Chondrocyte (in vitro differentiated cells): ENCODE measurements around the gene HSPA2. TPM values are rescaled to one million over a fixed set of nuclear protein-coding genes. Genes with fewer than 3 reads are reported as not detected.

Experiments used
- DNase-seq: peaks from one replicate; pipeline ENCODE4 v3.0.0; 2021; ENCODE audit warnings: mixed read lengths, low spot score
- H3K27ac Mint-ChIP-seq: one replicate; pipeline ENCODE4 v1.8.0; 2021; ENCODE audit warnings: mild to moderate bottlenecking, moderate library complexity, mixed read lengths; ENCODE audit not compliant: unreplicated experiment
- H3K27me3 Mint-ChIP-seq: 2 replicates; pipeline ENCODE4 v1.8.0; 2021; ENCODE audit warnings: low read depth, mixed read lengths
- H3K36me3 Mint-ChIP-seq: 2 replicates; pipeline ENCODE4 v1.8.0; 2021; ENCODE audit warnings: low read depth, mixed read lengths
- H3K4me1 Mint-ChIP-seq: 2 replicates; pipeline ENCODE4 v1.8.0; 2021; ENCODE audit warnings: low read depth, mild to moderate bottlenecking, mixed read lengths
- H3K4me3 Mint-ChIP-seq: one replicate; pipeline ENCODE4 v1.8.0; 2021; ENCODE audit warnings: mild to moderate bottlenecking, moderate library complexity, mixed read lengths; ENCODE audit not compliant: unreplicated experiment
- H3K9me3 Mint-ChIP-seq: 2 replicates; pipeline ENCODE4 v1.8.0; 2021; ENCODE audit warnings: low read depth, mixed read lengths
- CTCF ChIP-seq: fragments of 200-600 bp; sonication (generic); IDR thresholded peaks from 2 replicates; pipeline ENCODE4 v1.5.0; 2021; ENCODE audit warnings: antibody characterized with exemption, mild to moderate bottlenecking, moderate library complexity
- total RNA-seq: library from RNA; stranded (reverse); gene quantifications from 3 replicates; pipeline ENCODE4 v1.2.1, GENCODE V29; 2021

The HSPA2 gene
- total RNA-seq, 1 donor from 2014 or later = 1.7 TPM

DNA sequence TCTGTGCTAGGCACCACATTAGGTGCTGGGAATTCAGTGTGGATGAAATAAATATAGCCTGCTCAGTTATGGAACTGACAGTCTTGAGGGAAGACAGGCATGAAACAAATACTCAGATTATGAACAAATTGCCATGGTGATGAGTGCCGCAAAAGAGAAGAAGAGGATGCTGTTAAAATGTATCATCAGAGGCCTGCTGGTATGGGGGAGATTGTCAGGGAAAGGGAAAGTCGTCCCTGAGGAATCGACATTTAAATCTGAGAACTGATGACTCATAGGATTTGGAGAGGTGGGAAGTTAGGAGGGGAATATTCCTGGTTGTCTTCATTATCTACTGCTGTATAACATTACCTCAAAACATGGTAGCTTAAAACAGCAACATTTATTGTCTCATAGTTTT is 51.3 kb downstream of the HSPA2 start:
- Mint-ChIP-seq H3K27me3 (no peaks in the 10 kb centered on the region), H3K36me3 (no peaks in the 10 kb centered on the region), H3K4me3 (no peak overlapping the region), H3K4me1 (peaks cover 13% of the 10 kb centered on the region), H3K27ac (no peak overlapping the region), H3K9me3 (no peaks in the 10 kb centered on the region)
- DNase-seq = no peak
- no peak for TF ChIP-seq CTCF

Other genes starting within 250 kb of the HSPA2 start
- gene ESR2, start 246.4 kb upstream of the HSPA2 start, total RNA-seq = 0.41 TPM in 1 of 3 replicates, not detected in the others
- 54.2 to 94.9 TPM (median 55.4 TPM) in 3 replicates for gene MTHFD1, start 152.4 kb upstream of the HSPA2 start, total RNA-seq
- gene AKAP5, start 75.2 kb upstream of the HSPA2 start, total RNA-seq = 4.2 to 9.0 TPM (median 4.3 TPM) in 3 replicates
- 9.3 to 12.1 TPM (median 9.7 TPM) in 3 replicates for gene ZBTB25, start 36.9 kb upstream of the HSPA2 start, total RNA-seq
- 48.5 to 49.9 TPM (median 49.3 TPM) in 3 replicates for gene ZBTB1, start 36.0 kb upstream of the HSPA2 start, total RNA-seq
- gene PPP1R36, start 9.2 kb downstream of the HSPA2 start, total RNA-seq = 0.72 to 1.1 TPM (median 1.0 TPM) in 3 replicates
- gene PLEKHG3, start 163.7 kb downstream of the HSPA2 start, total RNA-seq = 46.3 to 133 TPM (median 131 TPM) in 3 replicates